ENCODE data around the gene NRG3.

DNA sequence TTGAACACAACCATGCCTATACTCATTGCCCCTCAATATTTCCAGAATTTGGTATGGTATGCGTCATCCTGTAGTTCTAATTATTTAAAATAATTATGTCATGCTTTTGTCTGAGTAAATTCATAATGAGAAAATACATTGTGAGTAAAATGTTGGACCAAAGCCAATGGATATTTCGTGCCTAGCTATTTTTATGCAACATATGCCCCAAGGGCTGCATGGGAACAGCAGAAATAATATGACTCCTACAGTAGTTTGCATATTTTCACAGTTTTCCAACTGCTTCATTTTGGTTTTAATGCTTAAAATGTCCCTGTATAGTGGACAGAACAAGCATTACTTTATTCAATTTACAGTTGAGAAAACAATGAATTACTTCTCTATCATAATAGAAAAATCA lies 1148.7 kb downstream of the NRG3 start:
- TF ChIP-seq, protein P1, sequence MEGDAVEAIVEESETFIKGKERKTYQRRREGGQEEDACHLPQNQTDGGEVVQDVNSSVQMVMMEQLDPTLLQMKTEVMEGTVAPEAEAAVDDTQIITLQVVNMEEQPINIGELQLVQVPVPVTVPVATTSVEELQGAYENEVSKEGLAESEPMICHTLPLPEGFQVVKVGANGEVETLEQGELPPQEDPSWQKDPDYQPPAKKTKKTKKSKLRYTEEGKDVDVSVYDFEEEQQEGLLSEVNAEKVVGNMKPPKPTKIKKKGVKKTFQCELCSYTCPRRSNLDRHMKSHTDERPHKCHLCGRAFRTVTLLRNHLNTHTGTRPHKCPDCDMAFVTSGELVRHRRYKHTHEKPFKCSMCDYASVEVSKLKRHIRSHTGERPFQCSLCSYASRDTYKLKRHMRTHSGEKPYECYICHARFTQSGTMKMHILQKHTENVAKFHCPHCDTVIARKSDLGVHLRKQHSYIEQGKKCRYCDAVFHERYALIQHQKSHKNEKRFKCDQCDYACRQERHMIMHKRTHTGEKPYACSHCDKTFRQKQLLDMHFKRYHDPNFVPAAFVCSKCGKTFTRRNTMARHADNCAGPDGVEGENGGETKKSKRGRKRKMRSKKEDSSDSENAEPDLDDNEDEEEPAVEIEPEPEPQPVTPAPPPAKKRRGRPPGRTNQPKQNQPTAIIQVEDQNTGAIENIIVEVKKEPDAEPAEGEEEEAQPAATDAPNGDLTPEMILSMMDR (IDR thresholded peaks at IDR 0.05), result no peak
- TF ChIP-seq POLR2AphosphoS5 (IDR thresholded peaks at IDR 0.05), result no peak

All from gastroesophageal sphincter (tissue), 3 donors.